SK-N-SH (cell line): ENCODE measurements around the gene MAP3K3. TPM values are rescaled to one million over a fixed set of nuclear protein-coding genes. Genes with fewer than 3 reads are reported as not detected.

ENCODE experiments used
- CTCF ChIA-PET: fragments of 300-600, 350-600 bp; formaldehyde crosslinking; extraction: SDS; loops from one replicate; lab custom pipeline; 2021; lab: Yijun Ruan, JAX
- POLR2A ChIA-PET: fragments of 350-600 bp; sonication (Branson Sonifier 250); formaldehyde crosslinking; extraction: SDS; loops from one replicate; lab custom pipeline; 2020; ENCODE audit warnings: antibody characterized with exemption, inconsistent platforms; lab: Yijun Ruan, JAX
- DNase-seq: peaks from one replicate; pipeline ENCODE4 v3.0.0; 2012
- H2AFZ ChIP-seq: fragments of 200-600 bp; sonication (generic); 2 replicates; pipeline ENCODE4 v1.8.1; 2016; ENCODE audit warnings: antibody characterized with exemption, mild to moderate bottlenecking, low read depth
- H3F3A ChIP-seq: fragments of 200-600 bp; sonication (generic); replicated peaks from 2 replicates; pipeline ENCODE3; 2016; ENCODE audit warnings: antibody characterized with exemption, mild to moderate bottlenecking; ENCODE audit not compliant: insufficient read depth
- H3K27ac ChIP-seq, 2 experiments: fragments of 200-500 bp in 1 of 2; fragments of 200-600 bp in 1 of 2; sonication (Bioruptor generic) in 1 of 2; sonication (generic), shearing (Covaris generic) in 1 of 2; 2 replicates each; pipeline versions ENCODE4 v1.5.1 to v1.6.1; 2014 to 2016; ENCODE audit warnings: low read depth in 2 of 2, inconsistent platforms in 1 of 2, low read length in 1 of 2, mild to moderate bottlenecking in 1 of 2, mixed read lengths in 1 of 2
- H3K27me3 ChIP-seq: fragments of 200-600 bp; sonication (generic), shearing (Covaris generic); 2 replicates; pipeline ENCODE4 v1.6.1; 2016; ENCODE audit warnings: mixed run types; ENCODE audit not compliant: insufficient read depth
- H3K36me3 ChIP-seq, 2 experiments: fragments of 200-500 bp in 1 of 2; fragments of 200-600 bp in 1 of 2; sonication (Bioruptor generic) in 1 of 2; sonication (generic) in 1 of 2; replicated peaks in 1 of 2; 2 replicates each; pipeline versions ENCODE3 to v1.5.1; 2014 to 2016; ENCODE audit warnings: low read length in 1 of 2, mild to moderate bottlenecking in 1 of 2; ENCODE audit not compliant: insufficient read depth in 2 of 2, control insufficient read depth in 1 of 2
- H3K4me1 ChIP-seq, 2 experiments: fragments of 200-500 bp in 1 of 2; fragments of 200-600 bp in 1 of 2; sonication (Bioruptor generic) in 1 of 2; sonication (generic), shearing (Covaris generic) in 1 of 2; 2 replicates each; pipeline versions ENCODE4 v1.5.1 to v1.6.1; 2014 to 2016; ENCODE audit warnings: low read depth in 1 of 2, low read length in 1 of 2, mixed run types in 1 of 2; ENCODE audit not compliant: insufficient read depth in 2 of 2, control insufficient read depth in 1 of 2
- H3K4me2 ChIP-seq: fragments of 200-600 bp; sonication (generic), shearing (Covaris generic); 2 replicates; pipeline ENCODE4 v1.6.1; 2017; ENCODE audit warnings: mixed run types
- H3K4me3 ChIP-seq, 2 experiments: fragments of 200-500 bp in 1 of 2; fragments of 200-600 bp in 1 of 2; sonication (Bioruptor generic) in 1 of 2; sonication (generic), shearing (Covaris generic) in 1 of 2; 2 replicates each; pipeline versions ENCODE4 v1.5.1 to v1.8.1; 2014 to 2016; ENCODE audit warnings: low read depth in 2 of 2, inconsistent platforms in 1 of 2, low read length in 1 of 2, mild to moderate bottlenecking in 1 of 2, mixed read lengths in 1 of 2, moderate library complexity in 1 of 2
- H3K79me2 ChIP-seq: fragments of 200-600 bp; sonication (generic); 2 replicates; pipeline ENCODE4 v1.8.1; 2017; ENCODE audit warnings: mild to moderate bottlenecking; ENCODE audit not compliant: insufficient read depth
- H3K9ac ChIP-seq: fragments of 200-600 bp; sonication (generic); 2 replicates; pipeline ENCODE4 v1.6.1; 2017; ENCODE audit warnings: mixed run types
- H3K9me2 ChIP-seq: fragments of 200-600 bp; sonication (generic); 2 replicates; pipeline ENCODE4 v1.6.1; 2017; ENCODE audit warnings: mixed run types
- H3K9me3 ChIP-seq: fragments of 200-600 bp; sonication (generic); 2 replicates; pipeline ENCODE4 v1.6.1; 2017; ENCODE audit warnings: mixed run types, mild to moderate bottlenecking, moderate library complexity
- H4K20me1 ChIP-seq: fragments of 200-600 bp; sonication (generic); 2 replicates; pipeline ENCODE4 v1.6.1; 2017; ENCODE audit warnings: mild to moderate bottlenecking, mixed run types; ENCODE audit not compliant: insufficient read depth
- CHD2 ChIP-seq: fragments of 150-350 bp; IDR thresholded peaks from 2 replicates; pipeline ENCODE4 v1.6.1; 2018; ENCODE audit warnings: low read length; ENCODE audit not compliant: partially characterized antibody
- ELF1 ChIP-seq: IDR thresholded peaks from 2 replicates; pipeline ENCODE4 v1.4.0; 2012
- EZH2phosphoT487 ChIP-seq: fragments of 200-600 bp; sonication (generic); IDR thresholded peaks from 2 replicates; pipeline ENCODE4 v1.6.1; 2017; ENCODE audit warnings: low read depth, mixed run types, mild to moderate bottlenecking, antibody characterized with exemption, moderate library complexity, borderline replicate concordance
- FOSL2 ChIP-seq: IDR thresholded peaks from 2 replicates; pipeline ENCODE4 v1.4.0; 2012; ENCODE audit warnings: low read depth, mild to moderate bottlenecking, moderate library complexity, borderline replicate concordance
- FOXM1 ChIP-seq: IDR thresholded peaks from 2 replicates; pipeline ENCODE4 v1.4.0; 2012; ENCODE audit warnings: low read depth, mild to moderate bottlenecking
- MXI1 ChIP-seq: IDR thresholded peaks from 2 replicates; pipeline ENCODE4 v1.6.1; 2012; ENCODE audit warnings: mild to moderate bottlenecking, low read depth, low read length, improper control_type of control experiment
- NFIC ChIP-seq: IDR thresholded peaks from 2 replicates; pipeline ENCODE4 v1.4.0; 2012; ENCODE audit warnings: borderline replicate concordance
- NRF1 ChIP-seq: IDR thresholded peaks from 2 replicates; pipeline ENCODE4 v1.6.1; 2012; ENCODE audit warnings: low read depth, mild to moderate bottlenecking, low read length
- POLR2AphosphoS5 ChIP-seq: IDR thresholded peaks from 2 replicates; pipeline ENCODE4 v1.6.1; 2012; ENCODE audit warnings: low read depth, low read length
- RAD21 ChIP-seq: IDR thresholded peaks from 2 replicates; pipeline ENCODE4 v1.6.1; 2012; ENCODE audit warnings: mild to moderate bottlenecking, low read length
- RFX5 ChIP-seq: IDR thresholded peaks from 2 replicates; pipeline ENCODE4 v1.6.1; 2012; ENCODE audit warnings: mild to moderate bottlenecking, improper control_type of control experiment, low read length
- RXRA ChIP-seq: IDR thresholded peaks from 2 replicates; pipeline ENCODE4 v1.4.0; 2012; ENCODE audit warnings: low read depth, mild to moderate bottlenecking, borderline replicate concordance
- SIN3A ChIP-seq: IDR thresholded peaks from 2 replicates; pipeline ENCODE4 v1.6.1; 2012; ENCODE audit warnings: low read depth, mild to moderate bottlenecking, low read length, moderate library complexity, borderline replicate concordance
- TCF12 ChIP-seq: IDR thresholded peaks from 2 replicates; pipeline ENCODE4 v1.4.0; 2012
- TEAD4 ChIP-seq: IDR thresholded peaks from 2 replicates; pipeline ENCODE4 v1.4.0; 2012; ENCODE audit warnings: mild to moderate bottlenecking, borderline replicate concordance; ENCODE audit not compliant: insufficient read depth
- YY1 ChIP-seq: IDR thresholded peaks from 2 replicates; pipeline ENCODE4 v1.4.0; 2012; ENCODE audit warnings: low read depth, mild to moderate bottlenecking
- WGBS: methylation state at CpG from one replicate; pipeline ENCODE4 v1.1.6; 2017; ENCODE audit warnings: low lambda C conversion rate; 5-methylcytosine and 5-hydroxymethylcytosine counted together
- polyA plus RNA-seq, 3 experiments: library from polyadenylated mRNA; depleted of rRNA; stranded (reverse); fragments of >200 nt; gene quantifications; 2 replicates each; pipeline ENCODE4 v1.2.3, GENCODE V29; 2012
- TF ChIP-seq, protein P1 (sequence below): fragments of 200-600 bp; sonication (generic); IDR thresholded peaks from 2 replicates; pipeline ENCODE4 v1.6.1; 2017; ENCODE audit warnings: antibody characterized with exemption, mild to moderate bottlenecking, moderate library complexity
- TF ChIP-seq, protein P2 (sequence below): IDR thresholded peaks from 2 replicates; pipeline ENCODE4; 2012
- TF ChIP-seq, protein P3 (sequence below): IDR thresholded peaks from 2 replicates; pipeline ENCODE4 v1.4.0; 2012; ENCODE audit warnings: low read depth, borderline replicate concordance
- TF ChIP-seq, protein P4 (sequence below): fragments of 150-350 bp; IDR thresholded peaks from 2 replicates; pipeline ENCODE4 v1.6.1; 2016; ENCODE audit warnings: mild to moderate bottlenecking, low read depth, low read length

MAP3K3 gene
- polyA plus RNA-seq, 1 of the 3 experiments (the other 2 are of a cell fraction), result 25.3 TPM

- TF ChIP-seq, protein P1, sequence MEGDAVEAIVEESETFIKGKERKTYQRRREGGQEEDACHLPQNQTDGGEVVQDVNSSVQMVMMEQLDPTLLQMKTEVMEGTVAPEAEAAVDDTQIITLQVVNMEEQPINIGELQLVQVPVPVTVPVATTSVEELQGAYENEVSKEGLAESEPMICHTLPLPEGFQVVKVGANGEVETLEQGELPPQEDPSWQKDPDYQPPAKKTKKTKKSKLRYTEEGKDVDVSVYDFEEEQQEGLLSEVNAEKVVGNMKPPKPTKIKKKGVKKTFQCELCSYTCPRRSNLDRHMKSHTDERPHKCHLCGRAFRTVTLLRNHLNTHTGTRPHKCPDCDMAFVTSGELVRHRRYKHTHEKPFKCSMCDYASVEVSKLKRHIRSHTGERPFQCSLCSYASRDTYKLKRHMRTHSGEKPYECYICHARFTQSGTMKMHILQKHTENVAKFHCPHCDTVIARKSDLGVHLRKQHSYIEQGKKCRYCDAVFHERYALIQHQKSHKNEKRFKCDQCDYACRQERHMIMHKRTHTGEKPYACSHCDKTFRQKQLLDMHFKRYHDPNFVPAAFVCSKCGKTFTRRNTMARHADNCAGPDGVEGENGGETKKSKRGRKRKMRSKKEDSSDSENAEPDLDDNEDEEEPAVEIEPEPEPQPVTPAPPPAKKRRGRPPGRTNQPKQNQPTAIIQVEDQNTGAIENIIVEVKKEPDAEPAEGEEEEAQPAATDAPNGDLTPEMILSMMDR, result no peak
- no peak for TF ChIP-seq YY1
- TF ChIP-seq FOXM1, result no peak
- TF ChIP-seq, protein P2, sequence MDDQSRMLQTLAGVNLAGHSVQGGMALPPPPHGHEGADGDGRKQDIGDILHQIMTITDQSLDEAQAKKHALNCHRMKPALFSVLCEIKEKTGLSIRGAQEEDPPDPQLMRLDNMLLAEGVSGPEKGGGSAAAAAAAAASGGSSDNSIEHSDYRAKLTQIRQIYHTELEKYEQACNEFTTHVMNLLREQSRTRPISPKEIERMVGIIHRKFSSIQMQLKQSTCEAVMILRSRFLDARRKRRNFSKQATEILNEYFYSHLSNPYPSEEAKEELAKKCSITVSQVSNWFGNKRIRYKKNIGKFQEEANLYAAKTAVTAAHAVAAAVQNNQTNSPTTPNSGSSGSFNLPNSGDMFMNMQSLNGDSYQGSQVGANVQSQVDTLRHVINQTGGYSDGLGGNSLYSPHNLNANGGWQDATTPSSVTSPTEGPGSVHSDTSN, result no peak
- no peak for TF ChIP-seq ELF1
- TF ChIP-seq, all 33 proteins: peak for 0
Measured at GRCh38 chr17:63686138-63686685, 64.0 kb downstream of the MAP3K3 start (continued).

GRCh38 chr17:63688396-63689020 lies 66.3 kb downstream of the MAP3K3 start:
- CTCF ChIA-PET, result interaction anchor here (0.6 to 17.5 kb wide), 6 partner anchors 3 to 140 kb away, joined by 3 to 233 read pairs (median 3); no protein-coding TSS in a partner anchor
- Histone ChIP-seq H3K9me2 (no peaks in the 10 kb centered on the region), H3K9me3 (no peaks in the 10 kb centered on the region), H3K36me3 (peaks cover 51 to 57% of the 10 kb centered on the region in 2 experiments), H4K20me1 (no peaks in the 10 kb centered on the region), H3F3A (no peaks in the 10 kb centered on the region), H3K27me3 (no peaks in the 10 kb centered on the region), H3K4me3 (no peak overlapping the region), H3K4me1 (peaks cover 0 to 6% of the 10 kb centered on the region in 2 experiments; a peak in 2 of 4 replicates), H3K4me2 (no peak overlapping the region), H2AFZ (no peak overlapping the region), H3K9ac (no peak overlapping the region), H3K79me2 (no peaks in the 10 kb centered on the region), H3K27ac (no peak overlapping the region)
- POLR2A ChIA-PET, result interaction anchor here (1.1 to 1.3 kb wide), 2 partner anchors 8 to 12 kb away, joined by 3 to 4 read pairs; no protein-coding TSS in a partner anchor
- DNase-seq, result no peak
- TF ChIP-seq EZH2phosphoT487 (no peak), RFX5 (no peak)
- TF ChIP-seq, protein P3, sequence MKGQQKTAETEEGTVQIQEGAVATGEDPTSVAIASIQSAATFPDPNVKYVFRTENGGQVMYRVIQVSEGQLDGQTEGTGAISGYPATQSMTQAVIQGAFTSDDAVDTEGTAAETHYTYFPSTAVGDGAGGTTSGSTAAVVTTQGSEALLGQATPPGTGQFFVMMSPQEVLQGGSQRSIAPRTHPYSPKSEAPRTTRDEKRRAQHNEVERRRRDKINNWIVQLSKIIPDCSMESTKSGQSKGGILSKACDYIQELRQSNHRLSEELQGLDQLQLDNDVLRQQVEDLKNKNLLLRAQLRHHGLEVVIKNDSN, result no peak
- WGBS, result 90% methylated on average over 12 of the region's 12 CpGs

GRCh38 chr17:63689479-63689878 lies 67.3 kb downstream of the MAP3K3 start:
- ChIA-PET POLR2A (no interaction called here), CTCF (interaction anchor here (14.8 kb wide), 1 partner anchor 9 kb away, joined by 233 read pairs; no protein-coding TSS in a partner anchor)
- H3K9me3 ChIP-seq, result no peaks in the 10 kb centered on the region
- no peak for DNase-seq
- no peak overlapping the region for H3K4me3 ChIP-seq
- H3K27ac ChIP-seq, result no peak overlapping the region
- H3K9me2 ChIP-seq, result no peaks in the 10 kb centered on the region
- H3K79me2 ChIP-seq, result no peaks in the 10 kb centered on the region
- no peaks in the 10 kb centered on the region for H3K27me3 ChIP-seq
- peaks cover 0 to 15% of the 10 kb centered on the region in 2 experiments; a peak in 2 of 4 replicates for H3K4me1 ChIP-seq
- no peaks in the 10 kb centered on the region for H4K20me1 ChIP-seq
- peaks cover 43 to 64% of the 10 kb centered on the region in 2 experiments for H3K36me3 ChIP-seq
- H3K9ac ChIP-seq, result no peak overlapping the region
- no peak overlapping the region for H3K4me2 ChIP-seq
- WGBS, result 99% methylated on average over 14 of the region's 14 CpGs
- H2AFZ ChIP-seq, result no peak overlapping the region
- peaks cover 5% of the 10 kb centered on the region for H3F3A ChIP-seq
- TF ChIP-seq CHD2, result no peak
- no peak for TF ChIP-seq TEAD4
- TF ChIP-seq RAD21, result no peak
- no peak for TF ChIP-seq NFIC
- TF ChIP-seq MXI1, result no peak
- no peak for TF ChIP-seq POLR2AphosphoS5
- no peak for TF ChIP-seq EZH2phosphoT487
- TF ChIP-seq NRF1, result no peak
- no peak for TF ChIP-seq FOSL2
- TF ChIP-seq SIN3A, result no peak
- TF ChIP-seq TCF12, result no peak
- TF ChIP-seq, protein P4, sequence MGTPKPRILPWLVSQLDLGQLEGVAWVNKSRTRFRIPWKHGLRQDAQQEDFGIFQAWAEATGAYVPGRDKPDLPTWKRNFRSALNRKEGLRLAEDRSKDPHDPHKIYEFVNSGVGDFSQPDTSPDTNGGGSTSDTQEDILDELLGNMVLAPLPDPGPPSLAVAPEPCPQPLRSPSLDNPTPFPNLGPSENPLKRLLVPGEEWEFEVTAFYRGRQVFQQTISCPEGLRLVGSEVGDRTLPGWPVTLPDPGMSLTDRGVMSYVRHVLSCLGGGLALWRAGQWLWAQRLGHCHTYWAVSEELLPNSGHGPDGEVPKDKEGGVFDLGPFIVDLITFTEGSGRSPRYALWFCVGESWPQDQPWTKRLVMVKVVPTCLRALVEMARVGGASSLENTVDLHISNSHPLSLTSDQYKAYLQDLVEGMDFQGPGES, result no peak
- no peak for TF ChIP-seq YY1
- no peak for TF ChIP-seq RXRA
